Measurements from ENCODE around the gene DAP.
"Not testable (repeated sequence)": the region's sequence is repeated elsewhere in the genome, so short reads cannot be mapped to it uniquely, and the experiment has no call there.

DAP gene

DNA sequence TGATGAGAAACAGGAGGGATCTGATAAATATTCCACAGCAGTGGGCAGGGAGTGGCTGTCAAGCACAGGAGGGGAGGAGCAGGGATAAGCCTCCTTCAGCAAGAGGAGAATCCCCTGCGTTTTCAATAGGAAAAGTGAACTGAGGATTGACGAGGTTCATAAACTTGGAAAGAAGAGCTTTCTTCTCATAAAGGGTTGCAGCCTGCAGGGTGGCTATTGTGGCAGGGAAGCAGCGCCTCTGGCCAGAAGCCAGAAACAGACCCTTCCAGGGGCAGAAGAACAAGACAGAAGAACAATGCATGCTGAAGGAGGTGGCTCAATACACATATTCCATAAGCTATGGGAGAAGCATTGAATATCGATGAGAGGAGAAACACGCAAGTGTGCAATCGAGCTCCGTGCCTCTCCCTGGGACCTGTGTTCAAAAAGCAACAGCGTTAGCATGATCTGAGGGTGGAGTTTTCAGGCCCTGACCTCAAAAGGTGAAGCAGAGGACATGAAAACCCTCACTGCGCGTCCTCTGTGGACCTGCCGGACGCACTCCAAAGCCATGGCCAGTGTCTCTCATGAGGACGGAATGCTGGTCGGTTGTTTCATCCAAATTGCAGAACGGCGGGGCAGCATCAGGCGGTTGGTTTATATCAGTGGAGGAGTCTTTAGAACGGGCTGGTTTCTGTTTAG, 129.6 kb downstream of the DAP start:
- DNase-seq (ENCODE audit: low read depth) = no peak

DNA sequence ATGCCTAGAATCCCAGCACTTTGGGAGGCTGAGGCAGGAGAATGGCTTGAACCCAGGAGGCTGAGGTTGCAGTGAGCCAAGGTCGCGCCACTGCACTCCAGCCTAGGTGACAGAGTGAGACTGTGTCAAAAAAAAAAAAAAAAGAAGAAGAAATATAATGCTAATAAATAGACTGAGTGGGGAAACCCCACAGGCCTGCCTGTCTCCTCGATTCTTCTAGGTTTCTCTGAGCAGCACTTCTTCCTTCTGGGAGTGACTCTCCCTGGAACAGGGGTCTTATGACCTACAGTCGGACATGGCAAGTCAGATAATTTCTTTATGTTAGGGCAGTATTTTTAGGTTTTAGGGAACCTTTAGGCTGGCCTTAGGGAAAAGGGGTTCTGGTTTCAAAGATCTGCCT, 130.3 kb downstream of the DAP start:
- DNase-seq (ENCODE audit: low read depth) = not testable (repeated sequence)

DNA sequence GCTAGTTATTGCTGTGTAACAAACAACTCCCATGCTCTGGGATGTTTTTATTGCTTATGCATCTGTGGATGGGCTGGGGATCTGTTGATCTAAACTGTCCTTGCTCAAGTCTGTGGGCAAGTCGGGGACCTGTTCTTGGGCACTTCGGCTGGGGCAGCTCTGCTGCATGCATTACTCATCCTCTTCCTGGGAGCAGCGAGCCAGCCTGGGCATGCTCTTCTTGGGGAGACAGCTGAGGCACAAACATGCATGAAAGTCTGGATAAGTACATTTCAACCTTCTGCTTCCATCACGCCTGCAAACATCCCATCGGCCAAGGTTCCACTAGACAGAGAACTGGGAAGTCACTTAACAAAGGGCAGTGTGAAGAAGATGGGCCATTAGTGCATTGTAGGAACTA, 130.9 kb downstream of the DAP start:
- DNase-seq (ENCODE audit: low read depth) = no peak

DNA sequence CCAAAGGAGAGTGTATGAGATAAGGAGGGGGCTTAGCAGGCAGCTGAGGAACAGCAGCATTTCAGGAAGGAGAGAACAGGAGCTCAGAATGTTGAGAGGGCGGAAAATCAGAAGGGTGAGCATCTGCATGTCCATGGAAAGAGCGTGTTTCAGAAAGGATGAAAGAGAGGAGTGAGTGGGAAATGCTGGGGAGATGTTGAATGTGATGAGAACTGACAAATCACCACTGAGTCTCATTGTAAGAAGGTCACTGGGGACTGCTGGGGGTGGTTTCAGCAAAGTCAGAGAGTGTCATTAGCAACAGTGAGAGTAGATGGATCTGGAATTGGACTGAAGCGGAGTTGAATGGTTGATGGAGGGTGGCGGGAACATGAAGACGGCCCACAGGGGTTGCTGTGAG, 131.4 kb downstream of the DAP start:
- no peak for DNase-seq (ENCODE audit: low read depth)

All from activated T-helper 9 cell treated with anti-CD3 and anti-CD28 coated beads, Interleukin-2, amount 50 U/mL, for 16 hours (primary cell).